GM12801 (cell line): ENCODE data around the gene FOLR1.

ENCODE experiments used
- TF ChIP-seq, protein P1 (sequence below): IDR thresholded peaks from one replicate; pipeline ENCODE4 v1.5.1; 2011; ENCODE audit warnings: control low read depth; ENCODE audit not compliant: insufficient read length; ENCODE audit errors: extremely low read depth

FOLR1 gene

DNA sequence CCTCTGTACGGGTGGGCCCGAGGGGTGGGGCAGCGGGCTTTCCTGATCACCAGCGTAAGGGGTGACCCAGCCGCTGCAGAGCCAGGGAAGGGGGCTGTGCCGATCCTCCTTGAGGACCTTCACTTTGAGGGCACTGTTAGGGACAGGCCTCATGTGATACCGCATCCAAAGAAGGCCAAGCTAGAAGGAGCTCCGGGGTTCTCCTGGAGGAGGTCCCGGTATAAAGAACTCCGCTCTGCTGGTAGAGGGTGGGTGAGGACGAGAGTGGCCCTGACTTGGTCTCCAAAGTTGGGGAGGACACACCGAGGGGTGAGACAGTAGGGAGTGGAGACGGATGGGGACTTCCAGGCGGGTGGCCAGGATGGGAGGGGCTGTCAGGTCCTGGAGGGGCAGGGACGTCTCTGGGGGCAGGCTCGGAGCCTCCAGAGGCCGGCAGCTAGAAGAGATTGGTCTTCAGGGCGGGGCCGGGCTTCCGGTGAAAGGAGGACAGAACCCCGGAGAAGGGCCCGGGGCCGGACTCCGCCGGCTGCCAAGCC, 47.4 kb downstream of the FOLR1 start:
- TF ChIP-seq, protein P1, sequence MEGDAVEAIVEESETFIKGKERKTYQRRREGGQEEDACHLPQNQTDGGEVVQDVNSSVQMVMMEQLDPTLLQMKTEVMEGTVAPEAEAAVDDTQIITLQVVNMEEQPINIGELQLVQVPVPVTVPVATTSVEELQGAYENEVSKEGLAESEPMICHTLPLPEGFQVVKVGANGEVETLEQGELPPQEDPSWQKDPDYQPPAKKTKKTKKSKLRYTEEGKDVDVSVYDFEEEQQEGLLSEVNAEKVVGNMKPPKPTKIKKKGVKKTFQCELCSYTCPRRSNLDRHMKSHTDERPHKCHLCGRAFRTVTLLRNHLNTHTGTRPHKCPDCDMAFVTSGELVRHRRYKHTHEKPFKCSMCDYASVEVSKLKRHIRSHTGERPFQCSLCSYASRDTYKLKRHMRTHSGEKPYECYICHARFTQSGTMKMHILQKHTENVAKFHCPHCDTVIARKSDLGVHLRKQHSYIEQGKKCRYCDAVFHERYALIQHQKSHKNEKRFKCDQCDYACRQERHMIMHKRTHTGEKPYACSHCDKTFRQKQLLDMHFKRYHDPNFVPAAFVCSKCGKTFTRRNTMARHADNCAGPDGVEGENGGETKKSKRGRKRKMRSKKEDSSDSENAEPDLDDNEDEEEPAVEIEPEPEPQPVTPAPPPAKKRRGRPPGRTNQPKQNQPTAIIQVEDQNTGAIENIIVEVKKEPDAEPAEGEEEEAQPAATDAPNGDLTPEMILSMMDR: no peak

DNA sequence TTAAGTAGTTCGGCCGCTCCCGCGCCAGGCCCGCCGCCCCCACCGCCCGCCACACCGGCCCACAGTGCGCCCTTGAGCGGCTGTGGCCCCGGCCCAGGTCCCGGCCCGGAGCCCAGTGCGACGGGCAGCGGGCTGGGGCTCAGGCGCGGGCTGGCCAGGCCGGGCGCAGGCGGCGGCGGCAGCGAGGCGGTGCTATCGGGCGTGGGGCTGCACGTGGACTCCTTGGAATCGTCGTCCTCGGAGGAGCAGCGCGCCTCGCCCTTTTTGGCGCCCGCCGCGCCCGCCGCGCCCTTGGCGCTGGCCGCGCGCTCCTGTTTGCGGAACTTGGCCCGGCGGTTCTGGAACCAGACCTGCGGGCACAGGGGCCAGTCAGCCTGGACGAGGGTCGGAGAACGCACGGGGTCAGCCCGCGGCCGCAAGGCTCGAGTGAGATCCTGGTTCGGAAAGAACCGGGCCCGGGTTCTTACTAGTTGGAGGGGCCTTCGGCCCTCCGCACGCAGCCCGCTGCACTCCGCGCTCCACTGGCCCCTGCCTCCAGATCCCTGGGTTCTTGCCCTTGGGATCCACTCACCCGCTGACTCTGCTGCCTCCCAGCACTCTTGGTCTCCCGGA, 48.0 kb downstream of the FOLR1 start:
- TF ChIP-seq, protein P1: no peak

DNA sequence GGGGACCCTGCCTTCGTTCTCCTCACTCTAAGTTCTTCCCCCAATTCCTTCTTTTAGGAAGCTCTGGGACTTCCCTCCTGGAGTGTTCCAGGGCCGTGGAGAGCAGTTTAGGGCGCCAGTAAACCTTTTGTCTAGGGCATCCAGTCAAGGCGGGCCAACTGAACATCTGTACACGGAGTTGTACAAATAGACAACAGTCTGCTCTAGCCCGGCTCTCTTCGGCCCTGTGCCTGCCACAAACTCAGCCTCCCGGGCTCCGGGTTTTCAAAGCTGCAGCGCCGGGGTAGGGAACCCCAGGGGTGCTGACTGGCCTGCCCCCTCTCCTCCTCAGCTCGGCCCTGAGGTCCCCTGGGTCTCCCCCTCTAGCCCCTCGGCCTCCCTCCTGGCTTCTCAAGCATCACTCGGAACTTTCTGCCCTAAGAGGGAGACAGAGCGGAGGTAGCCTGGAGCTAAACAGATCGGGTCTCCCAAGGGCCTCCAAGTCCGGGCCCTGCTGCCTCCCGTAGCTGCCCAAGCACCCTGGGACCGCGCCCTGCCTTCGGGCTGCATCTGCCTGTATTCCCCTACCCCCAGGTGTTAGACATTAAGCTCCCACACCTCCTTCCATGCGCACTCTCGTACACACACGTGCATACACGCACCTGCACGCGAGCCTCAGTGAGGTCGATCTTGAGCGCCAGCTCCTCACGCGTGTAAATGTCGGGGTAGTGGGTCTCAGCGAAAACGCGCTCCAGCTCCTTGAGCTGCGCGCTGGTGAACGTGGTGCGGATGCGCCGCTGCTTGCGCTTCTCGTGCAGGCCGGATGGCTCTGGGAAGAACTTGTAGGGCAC, 48.7 kb downstream of the FOLR1 start:
- TF ChIP-seq, protein P1: no peak

DNA sequence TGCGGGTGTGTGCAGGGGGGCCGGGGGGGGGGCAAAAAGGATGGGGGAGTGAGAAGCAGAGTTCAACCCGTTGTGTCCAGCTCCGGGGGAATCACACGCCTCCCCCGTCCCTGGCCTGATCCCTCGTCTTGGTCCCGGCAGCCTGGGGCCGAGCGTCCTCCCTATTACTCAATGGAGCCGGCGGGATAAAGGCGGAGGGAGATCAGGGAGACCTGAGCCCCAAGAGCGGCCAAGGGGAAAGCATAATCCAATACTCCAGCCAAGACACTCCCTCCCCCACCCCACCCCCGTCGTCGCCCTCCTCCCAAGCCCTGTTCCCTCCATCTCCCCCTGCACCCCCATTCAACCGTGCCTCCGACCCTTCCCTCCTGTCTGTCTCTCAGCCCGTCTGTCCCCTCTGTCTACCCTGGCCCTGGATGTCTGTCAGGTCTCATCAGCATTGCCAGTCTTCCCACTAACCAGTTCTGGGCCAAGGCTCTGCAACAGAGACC, 49.4 kb downstream of the FOLR1 start:
- TF ChIP-seq, protein P1: no peak

DNA sequence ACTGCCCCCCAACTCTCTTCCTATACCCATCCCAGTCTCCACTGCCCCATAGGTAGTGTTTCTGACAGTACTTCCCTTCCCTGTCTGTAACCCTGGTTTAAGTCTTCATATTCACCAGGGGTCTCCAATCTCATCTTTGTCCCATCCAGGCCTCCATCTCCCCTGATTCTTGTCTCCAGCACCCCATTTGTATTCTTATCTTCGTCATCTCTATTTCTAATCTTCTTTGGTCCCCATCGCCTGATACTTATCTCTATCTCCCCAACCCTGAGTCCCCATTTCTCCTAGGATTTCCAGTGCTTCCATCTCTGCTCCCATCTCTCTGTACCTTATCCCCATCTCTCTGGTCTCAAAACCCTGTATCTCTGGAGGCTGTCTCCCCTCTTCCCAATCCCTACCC, 50.2 kb downstream of the FOLR1 start:
- TF ChIP-seq, protein P1: no peak

DNA sequence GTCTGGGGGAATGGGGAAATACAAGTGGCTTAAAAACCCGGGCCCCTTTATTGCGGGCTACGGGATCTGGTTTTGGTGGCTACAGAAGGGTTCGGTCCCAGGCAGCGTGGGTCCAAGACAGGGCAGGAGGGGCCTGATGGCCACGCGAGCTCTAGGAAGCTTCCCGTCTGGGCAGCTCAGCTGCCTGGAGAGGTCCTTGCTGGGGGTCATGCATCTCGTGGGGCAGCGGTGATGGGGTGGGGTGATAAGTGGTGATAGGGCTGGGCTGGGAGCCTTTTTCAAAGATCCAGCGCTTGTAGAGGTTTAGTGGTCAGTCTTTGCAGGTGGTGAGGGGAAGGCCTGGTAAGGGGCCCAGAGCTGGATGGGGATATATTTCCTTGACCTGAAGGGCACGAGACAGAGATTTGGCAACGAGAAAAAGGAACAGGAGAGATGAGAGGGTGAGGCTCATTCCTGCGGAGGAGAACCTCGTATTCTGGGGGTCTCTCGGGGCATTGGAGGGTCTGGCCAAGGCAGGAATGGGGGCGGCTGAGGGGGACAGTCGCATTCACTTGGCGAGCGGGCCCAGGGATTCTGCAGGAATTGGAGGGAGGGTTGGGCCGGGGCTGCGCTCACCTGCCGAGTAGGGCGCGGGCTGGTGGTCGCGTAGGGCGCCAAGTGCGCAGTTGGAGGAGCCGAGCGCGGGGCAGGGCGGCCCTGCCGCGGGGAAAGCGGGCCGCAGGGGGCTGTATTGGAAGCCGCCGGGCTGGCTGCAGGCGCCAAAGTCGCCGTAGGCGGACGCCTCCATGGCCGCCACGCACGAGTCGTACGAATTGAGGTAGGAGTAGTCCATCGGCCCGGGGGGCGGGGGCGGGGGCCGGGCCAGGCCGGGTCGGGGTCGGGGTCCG, 51.5 kb downstream of the FOLR1 start:
- TF ChIP-seq, protein P1: no peak

DNA sequence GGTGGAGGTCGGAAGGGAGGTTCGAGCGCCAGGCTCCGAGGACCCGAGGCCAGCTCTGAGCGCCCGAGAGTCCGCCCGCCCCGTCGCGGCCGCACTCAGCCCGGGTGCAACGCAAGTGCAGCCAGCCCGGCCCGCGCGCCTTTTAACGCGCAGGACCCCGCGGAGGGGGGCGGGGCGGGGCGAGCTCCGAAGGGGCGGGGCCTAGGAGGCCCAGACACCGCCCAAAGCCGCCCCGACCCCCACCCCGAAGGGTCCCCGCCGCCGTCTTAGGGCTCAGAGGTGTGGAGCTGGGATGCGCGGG, 52.1 kb downstream of the FOLR1 start, which contains the start of gene PHOX2A:
TSS of gene PHOX2A (minus strand) at position 117 of the 301 bp plus-strand sequence. CDS start 172 bp downstream, outside the sequence.
- TF ChIP-seq, protein P1: no peak
